Mammary epithelial cell (primary cell): ENCODE measurements around the gene GALNTL6.

ENCODE experiments used
- EZH2 ChIP-seq: IDR thresholded peaks from 2 replicates; pipeline ENCODE4 v1.6.1; 2012; ENCODE audit warnings: low read length, inconsistent platforms, borderline replicate concordance
- TF ChIP-seq, protein P1 (sequence below), 2 donors: IDR thresholded peaks in 1 of 2; conservative IDR thresholded peaks in 1 of 2; 2 replicates each; pipeline ENCODE4 v1.5.1; 2011 to 2012; ENCODE audit warnings: inconsistent platforms in 2 of 2, low read length in 2 of 2, mild to moderate bottlenecking in 2 of 2, control low read depth in 1 of 2, low read depth in 1 of 2; ENCODE audit not compliant: insufficient read depth in 1 of 2; ENCODE audit errors: extremely low read depth in 1 of 2

GRCh38 chr4:172709376-172709775 is 896.2 kb downstream of the GALNTL6 start:
- TF ChIP-seq, protein P1, sequence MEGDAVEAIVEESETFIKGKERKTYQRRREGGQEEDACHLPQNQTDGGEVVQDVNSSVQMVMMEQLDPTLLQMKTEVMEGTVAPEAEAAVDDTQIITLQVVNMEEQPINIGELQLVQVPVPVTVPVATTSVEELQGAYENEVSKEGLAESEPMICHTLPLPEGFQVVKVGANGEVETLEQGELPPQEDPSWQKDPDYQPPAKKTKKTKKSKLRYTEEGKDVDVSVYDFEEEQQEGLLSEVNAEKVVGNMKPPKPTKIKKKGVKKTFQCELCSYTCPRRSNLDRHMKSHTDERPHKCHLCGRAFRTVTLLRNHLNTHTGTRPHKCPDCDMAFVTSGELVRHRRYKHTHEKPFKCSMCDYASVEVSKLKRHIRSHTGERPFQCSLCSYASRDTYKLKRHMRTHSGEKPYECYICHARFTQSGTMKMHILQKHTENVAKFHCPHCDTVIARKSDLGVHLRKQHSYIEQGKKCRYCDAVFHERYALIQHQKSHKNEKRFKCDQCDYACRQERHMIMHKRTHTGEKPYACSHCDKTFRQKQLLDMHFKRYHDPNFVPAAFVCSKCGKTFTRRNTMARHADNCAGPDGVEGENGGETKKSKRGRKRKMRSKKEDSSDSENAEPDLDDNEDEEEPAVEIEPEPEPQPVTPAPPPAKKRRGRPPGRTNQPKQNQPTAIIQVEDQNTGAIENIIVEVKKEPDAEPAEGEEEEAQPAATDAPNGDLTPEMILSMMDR (conservative IDR thresholded peaks at IDR 0.05 in 1 of 2, IDR thresholded peaks at IDR 0.05 in 1 of 2; ENCODE audit: extremely low read depth in 1 of 2, insufficient read depth in 1 of 2, low read depth in 1 of 2, low read length in 2 of 2) = no peak
- TF ChIP-seq EZH2 = no peak
